ENCODE measurements around the gene FAM209A.
"Not testable (repeated sequence)": the region's sequence is repeated elsewhere in the genome, so short reads cannot be mapped to it uniquely, and the experiment has no call there.

Gene FAM209A, protein sequence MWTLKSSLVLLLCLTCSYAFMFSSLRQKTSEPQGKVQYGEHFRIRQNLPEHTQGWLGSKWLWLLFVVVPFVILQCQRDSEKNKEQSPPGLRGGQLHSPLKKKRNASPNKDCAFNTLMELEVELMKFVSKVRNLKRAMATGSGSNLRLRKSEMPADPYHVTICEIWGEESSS

DNA sequence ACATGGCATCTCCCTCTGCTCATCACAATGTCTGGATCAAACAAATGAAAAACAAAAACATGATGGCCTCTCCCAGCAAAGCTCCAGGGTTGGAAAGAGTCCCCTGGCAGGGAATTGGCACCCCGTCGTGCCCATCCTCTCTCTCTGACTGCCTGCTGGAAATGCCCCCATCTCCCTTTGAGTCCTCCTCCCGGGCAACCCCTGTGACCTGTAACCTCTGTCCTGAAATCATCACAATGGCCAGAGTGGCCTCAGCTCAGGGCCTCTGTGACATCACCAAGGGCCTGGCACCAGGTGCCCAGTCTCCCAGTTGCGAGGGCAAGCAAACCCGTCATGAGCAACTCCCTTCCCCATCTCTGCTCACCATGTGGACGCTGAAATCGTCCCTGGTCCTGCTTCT, at the start of gene FAM209A:
Gene FAM209A, plus strand, starts transcription at position 301 of the 400 bp plus-strand sequence. Its CDS starts 65 bp downstream, at position 366.
- DNase-seq: not testable (repeated sequence)

DNA sequence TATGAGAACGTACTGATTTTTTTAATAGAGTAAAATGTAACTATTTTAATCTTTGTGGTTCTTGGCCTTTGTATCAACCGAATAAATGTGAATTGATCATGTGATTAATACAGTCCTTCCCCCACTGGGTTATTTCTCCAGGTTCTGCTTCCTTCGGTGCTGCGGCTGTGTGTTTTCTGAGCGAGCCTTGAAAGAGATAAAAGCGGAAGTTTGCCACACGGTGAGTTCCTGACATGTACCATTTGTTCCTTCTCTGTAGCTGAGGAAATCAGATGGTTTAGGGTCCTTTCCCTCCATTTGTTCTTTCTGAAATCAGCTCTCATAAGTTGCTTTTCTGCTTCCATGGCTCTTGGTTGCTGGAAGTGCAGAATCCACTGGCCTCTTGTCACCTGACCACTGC, 40.6 kb upstream of the FAM209A start:
- DNase-seq: no peak

DNA sequence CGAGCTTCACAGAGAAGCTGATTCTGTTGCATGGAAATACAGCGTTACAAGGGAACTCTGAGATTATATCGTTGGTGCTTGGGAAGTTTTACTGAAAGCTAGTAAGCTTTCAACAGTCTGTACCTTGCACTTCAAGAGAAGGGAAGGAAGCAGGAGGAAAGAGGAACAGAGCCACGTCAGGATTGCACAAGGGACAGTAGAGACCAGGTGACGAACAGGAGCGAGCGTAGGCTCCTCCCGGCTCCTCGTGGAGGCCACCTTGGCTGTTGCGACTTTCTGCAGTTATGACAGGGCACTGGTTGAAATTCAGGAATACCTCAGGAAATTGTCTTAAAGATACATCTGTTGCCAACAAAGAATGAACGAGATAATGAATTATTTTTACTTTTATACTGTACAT, 37.3 kb upstream of the FAM209A start:
- DNase-seq: no peak

DNA sequence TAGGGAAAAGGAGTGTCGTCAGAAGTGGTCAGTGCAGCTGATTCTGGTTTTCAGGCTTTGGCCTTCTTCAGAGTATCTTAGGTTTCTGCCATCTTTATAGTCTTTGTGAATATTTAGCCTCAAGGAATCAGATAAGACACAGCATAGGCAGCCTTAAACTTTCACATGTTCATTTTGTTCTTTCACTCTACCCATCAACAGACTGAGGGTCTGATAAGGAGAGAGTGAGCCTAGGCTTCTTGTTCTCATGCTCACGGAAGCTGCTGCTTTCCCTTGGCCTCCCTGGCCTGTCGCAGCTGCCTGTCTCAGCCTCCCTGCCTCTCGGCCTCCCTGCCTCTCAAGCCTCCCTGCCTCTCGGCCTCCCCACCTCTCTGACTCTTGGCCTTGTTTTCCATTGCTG, 36.0 kb upstream of the FAM209A start:
- no peak for DNase-seq

GRCh38 chr20:56501116-56501515, 23.4 kb upstream of the FAM209A start:
- no peak for DNase-seq

DNA sequence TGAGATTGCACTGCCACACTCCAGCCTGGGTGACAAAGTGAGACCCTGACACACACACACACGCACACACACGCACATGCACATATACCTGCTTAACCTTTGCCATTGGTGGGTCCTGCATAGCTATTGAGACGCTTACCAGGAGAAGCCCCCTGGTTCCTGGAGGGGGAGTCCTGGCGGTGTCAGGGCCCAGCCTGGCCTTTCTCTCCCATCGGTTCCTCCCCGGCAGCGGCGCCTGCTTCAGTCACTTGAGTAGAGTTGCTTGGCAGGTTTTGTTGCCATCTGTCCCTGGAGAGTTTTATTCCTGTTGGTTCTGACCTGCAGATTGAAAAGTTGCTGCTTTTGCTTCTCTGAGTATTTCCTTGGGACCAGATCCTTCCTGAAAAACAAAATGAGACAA, 20.6 kb upstream of the FAM209A start:
- DNase-seq: no peak

DNA sequence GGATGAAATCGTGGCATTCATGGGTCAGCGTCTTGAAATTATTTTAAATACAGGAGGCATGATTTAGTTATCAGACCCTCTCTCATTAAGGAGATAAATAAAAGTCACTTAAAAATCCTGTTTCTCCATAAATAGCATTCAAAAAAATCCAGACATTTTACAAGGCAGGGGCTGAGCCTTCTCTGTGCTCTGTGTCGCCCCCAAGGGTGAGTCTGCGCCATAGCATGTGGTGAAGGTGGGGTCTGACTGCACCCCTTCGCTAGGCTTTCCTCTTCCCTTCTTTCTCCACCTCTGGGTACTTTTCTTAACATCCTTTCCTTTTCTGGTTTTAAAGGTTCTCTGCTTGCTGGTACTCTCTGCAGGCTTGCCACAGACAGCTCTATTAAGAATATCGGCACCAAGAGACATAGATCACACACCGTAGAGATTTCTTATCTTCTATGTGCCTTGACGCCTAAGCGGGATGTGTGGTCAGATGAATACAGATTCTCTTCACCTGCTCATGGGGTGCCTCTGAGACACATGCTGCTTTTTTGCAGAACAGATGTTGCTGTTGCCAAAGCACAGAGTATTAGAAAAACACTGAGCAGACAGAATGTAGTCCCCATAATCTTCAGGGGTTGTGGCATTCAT, 20.1 kb upstream of the FAM209A start:
- DNase-seq: no peak

GRCh38 chr20:56506103-56506502, 18.4 kb upstream of the FAM209A start:
- DNase-seq: no peak

DNA sequence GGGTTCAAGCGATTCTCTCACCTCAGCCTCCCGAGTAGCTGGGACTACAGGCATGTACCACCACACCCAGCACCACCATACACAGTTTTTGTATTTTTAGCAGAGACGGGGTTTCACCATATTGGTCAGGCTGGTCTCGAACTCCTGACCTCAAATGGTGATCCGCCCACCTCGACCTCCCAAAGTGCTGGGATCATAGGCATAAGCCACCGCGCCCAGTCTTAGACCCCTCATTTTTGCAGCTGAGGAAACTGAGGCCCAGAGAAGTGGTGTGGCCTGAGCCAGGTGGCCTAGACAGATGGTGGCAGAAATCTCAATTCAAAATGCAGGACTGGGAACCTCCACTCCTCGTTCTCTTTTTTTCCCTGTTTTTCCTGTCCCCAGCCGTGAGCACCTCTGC, 12.6 kb upstream of the FAM209A start:
- DNase-seq: no peak

- no peak for DNase-seq
These were observed 11.1 kb upstream of the FAM209A start for GRCh38 chr20:56513161-56514150.

DNA sequence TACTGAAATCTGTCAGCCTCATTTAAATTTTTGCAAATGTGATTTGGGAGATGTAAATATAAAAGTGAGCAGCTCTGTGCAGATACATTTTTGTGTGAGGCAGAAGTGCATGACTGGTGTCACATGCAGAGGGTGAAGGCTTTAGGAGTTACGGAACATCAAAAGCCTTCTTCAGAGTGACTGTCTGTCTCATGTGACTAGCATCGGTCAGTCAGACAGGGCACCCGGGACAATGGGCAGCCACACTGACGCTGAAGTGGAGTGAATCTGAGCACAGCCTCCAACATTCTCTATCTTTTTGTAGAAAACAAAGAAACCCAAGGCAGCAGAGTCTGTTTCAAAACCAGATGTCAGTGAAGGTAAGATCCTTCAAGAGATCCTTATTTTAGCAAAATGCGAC, 7.9 kb upstream of the FAM209A start:
- no peak for DNase-seq

GRCh38 chr20:56517211-56517610, 7.3 kb upstream of the FAM209A start:
- no peak for DNase-seq

- DNase-seq: no peak
These were observed 6.9 kb upstream of the FAM209A start for GRCh38 chr20:56517641-56518040.

GRCh38 chr20:56518126-56518525, 6.4 kb upstream of the FAM209A start:
- no peak for DNase-seq

DNA sequence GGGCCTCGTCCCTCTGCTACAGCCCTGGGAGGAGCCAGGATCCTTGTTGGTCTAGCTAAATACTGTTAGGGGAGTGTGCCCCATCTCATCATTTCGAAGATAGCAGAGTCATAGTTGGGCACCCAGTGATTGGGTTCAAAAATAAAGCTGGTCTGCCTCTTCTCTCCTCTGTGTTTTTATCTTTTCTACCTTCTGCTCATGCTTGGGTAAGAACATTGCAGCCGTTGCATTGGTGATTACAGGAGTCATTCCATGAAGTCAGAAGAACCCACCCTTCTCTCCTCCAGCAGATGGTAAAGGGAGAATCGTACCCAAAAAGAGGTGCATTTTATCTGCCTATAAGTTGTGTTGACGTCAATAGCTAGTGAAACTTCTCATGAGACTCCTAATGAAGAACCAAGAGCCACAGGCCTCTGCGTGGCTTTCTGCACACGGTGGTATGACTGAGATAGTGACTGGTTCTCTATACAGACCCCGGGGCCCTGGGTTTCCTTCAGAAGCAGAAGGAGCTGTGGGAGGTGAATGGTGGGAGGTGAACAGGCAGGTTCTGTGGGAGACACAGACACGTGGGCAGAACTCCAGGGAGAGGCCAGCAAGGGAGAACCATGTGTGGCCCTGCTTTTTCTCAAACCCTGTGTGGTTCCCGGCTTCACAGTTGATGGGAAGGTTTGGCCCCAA, 5.7 kb upstream of the FAM209A start:
- DNase-seq: no peak

DNA sequence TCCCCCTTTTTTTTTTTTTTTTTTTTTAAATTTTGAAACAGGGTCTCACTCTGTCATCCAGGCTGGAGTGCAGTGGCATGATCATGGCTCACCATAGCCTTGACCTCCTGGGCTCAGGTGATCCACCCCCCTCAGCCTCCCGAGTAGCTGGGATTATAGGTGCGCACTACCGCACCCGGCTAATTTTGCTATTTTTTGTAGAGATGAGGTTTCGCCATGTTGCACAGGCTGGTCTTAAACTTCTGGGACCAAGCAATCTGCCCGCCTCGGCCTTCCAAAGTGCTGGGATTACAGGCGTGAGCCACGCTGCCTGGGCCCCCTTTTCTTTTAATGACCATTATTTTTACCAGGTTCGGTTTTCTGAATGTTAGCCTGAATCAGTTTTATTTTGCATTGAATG, 5.0 kb upstream of the FAM209A start:
- no peak for DNase-seq

GRCh38 chr20:56520180-56520579, 4.4 kb upstream of the FAM209A start:
- no peak for DNase-seq

DNA sequence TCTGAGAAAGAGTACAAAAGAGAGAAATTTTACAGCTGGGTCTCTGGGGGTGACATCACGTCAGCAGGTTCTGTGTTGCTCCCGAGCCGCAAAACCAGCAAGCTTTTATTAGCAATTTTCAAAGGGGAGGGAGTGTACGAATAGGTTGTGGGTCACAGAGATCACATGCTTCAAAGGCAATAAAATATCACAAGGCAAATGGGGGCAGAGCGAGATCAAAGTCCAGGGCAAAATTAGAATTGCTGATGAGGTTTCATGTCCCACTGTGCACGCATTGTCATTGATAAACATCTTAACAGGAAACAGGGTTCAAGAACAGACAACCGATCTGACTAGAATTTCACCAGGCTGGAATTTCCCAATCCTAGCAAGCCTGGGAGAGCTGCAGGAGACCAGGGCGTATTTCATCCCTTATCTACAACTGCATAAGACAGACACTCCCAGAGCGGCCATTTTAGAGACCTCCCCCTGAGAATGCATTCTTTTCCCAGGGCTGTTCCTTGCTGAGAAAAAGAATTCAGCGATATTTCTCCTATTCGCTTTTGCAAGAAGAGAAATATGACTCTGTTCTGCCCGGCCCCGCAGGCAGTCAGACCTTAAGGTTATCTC, 3.7 kb upstream of the FAM209A start:
- DNase-seq: not testable (repeated sequence)

GRCh38 chr20:56522311-56522710, 2.2 kb upstream of the FAM209A start:
- DNase-seq: no peak

DNA sequence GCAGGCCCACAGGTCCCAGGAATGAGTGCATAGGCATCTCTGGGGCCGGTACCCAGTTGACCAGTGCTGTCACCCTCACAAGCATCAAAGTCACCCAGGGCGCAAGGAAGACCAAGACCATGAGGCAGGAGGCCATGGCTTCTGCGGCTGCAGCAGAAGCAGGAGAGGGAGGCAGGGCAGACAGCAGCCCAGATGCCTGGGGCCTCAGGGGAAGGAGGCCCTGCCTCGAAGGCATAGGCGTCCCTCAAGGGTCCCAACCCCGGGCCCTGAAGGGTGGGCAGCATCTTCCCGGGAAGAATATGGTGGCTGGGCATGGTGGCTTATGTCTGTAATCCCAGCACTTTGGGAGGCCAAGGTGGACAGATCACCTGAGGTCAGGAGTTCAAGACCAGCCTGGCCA, 3.0 kb downstream of the FAM209A start:
- DNase-seq: no peak

DNA sequence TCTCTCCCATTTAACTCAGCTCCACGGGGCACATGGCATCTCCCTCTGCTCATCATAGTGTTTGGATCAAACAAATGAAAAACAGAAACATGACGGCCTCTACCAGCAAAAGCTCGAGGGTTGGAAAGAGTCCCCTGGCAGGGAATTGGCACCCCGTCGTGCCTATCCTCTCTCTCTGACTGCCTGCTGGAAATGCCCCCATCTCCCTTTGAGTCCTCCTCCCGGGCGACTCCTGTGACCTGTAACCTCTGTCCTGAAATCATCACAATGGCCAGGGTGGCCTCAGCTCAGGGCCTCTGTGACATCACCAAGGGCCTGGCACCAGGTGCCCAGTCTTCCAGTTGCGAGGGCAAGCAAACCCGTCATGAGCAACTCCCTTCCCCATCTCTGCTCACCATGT, 8.4 kb downstream of the FAM209A start, which contains the start of gene FAM209B:
Gene FAM209B, plus strand, starts transcription at position 301 of the 400 bp plus-strand sequence. Its CDS starts 96 bp downstream, at position 397.
- not testable (repeated sequence) for DNase-seq

GRCh38 chr20:56537997-56538396, 13.5 kb downstream of the FAM209A start:
- DNase-seq: no peak

DNA sequence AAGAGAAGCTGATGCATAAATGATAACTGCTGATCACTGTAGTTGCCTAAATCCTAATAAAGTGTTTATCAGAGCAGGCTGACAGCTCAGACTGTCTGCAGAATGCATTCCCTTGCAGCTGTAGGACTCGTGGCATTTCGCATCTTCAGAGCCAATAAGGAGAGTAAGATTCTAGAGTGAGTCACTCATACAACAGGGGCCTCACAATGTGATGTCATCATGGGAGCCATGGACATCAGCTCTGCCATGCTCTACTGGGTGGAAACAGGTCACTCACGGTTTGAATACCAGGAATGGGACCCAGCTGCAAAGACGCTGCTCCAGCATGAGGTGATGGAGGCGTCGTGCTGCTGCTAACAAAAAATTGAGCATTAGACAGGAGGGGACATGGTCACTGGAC, 15.9 kb downstream of the FAM209A start:
- DNase-seq: no peak
